Measurements from ENCODE around the gene CACFD1. TPM values are rescaled to one million over a fixed set of nuclear protein-coding genes. Genes with fewer than 3 reads are reported as not detected.

CACFD1 gene
- total RNA-seq, 1 experiment from 2014 or later, result 6.9 TPM

- CTCF ChIA-PET, result no interaction called here
- Histone ChIP-seq H3K79me2 (ENCODE audit: insufficient read depth, low read length) (no peaks in the 10 kb centered on the region), H3K9me2 (ENCODE audit: insufficient read depth) (no peaks in the 10 kb centered on the region), H2AFZ (ENCODE audit: low read depth, low read length, poor library complexity, severe bottlenecking) (no peak overlapping the region), H3K9ac (ENCODE audit: low read length) (no peak overlapping the region), H4K20me1 (ENCODE audit: insufficient read depth) (no peaks in the 10 kb centered on the region), H3K27me3 (ENCODE audit: insufficient read depth, low read length) (no peaks in the 10 kb centered on the region), H3K9me3 (ENCODE audit: control insufficient read depth in 1 of 2, insufficient read depth in 1 of 2, low read depth in 1 of 2, low read length in 2 of 2) (no peaks in the 10 kb centered on the region), H3K4me3 (replicated peaks in 1 of 2; ENCODE audit: low read depth in 1 of 2, low read length in 2 of 2) (no peak overlapping the region), H3K4me1 (ENCODE audit: control insufficient read depth in 1 of 2, insufficient read depth in 2 of 2, low read length in 2 of 2) (peaks cover 3 to 16% of the 10 kb centered on the region in 2 experiments; a peak in 3 of 4 replicates), H3K4me2 (ENCODE audit: low read length) (no peak overlapping the region), H3K36me3 (ENCODE audit: control insufficient read depth in 1 of 2, insufficient read depth in 2 of 2, low read length in 2 of 2) (no peaks in the 10 kb centered on the region), H3K27ac (ENCODE audit: low read depth, low read length) (no peak overlapping the region)
- BruUV-seq (replicated peaks), result no TSS peak
- no peak for TF ChIP-seq EZH2 (IDR thresholded peaks at IDR 0.05)
- no peak for TF ChIP-seq SP1 (IDR thresholded peaks at IDR 0.05; ENCODE audit: low read depth)
- TF ChIP-seq MAX (IDR thresholded peaks at IDR 0.05), result no peak
- no peak for TF ChIP-seq FOSL1 (IDR thresholded peaks at IDR 0.05; ENCODE audit: low read depth)
- no peak for TF ChIP-seq SRF (IDR thresholded peaks at IDR 0.05; ENCODE audit: low read depth)
- no peak for TF ChIP-seq CBX3 (IDR thresholded peaks at IDR 0.05; ENCODE audit: low read depth)
- TF ChIP-seq, protein P1, sequence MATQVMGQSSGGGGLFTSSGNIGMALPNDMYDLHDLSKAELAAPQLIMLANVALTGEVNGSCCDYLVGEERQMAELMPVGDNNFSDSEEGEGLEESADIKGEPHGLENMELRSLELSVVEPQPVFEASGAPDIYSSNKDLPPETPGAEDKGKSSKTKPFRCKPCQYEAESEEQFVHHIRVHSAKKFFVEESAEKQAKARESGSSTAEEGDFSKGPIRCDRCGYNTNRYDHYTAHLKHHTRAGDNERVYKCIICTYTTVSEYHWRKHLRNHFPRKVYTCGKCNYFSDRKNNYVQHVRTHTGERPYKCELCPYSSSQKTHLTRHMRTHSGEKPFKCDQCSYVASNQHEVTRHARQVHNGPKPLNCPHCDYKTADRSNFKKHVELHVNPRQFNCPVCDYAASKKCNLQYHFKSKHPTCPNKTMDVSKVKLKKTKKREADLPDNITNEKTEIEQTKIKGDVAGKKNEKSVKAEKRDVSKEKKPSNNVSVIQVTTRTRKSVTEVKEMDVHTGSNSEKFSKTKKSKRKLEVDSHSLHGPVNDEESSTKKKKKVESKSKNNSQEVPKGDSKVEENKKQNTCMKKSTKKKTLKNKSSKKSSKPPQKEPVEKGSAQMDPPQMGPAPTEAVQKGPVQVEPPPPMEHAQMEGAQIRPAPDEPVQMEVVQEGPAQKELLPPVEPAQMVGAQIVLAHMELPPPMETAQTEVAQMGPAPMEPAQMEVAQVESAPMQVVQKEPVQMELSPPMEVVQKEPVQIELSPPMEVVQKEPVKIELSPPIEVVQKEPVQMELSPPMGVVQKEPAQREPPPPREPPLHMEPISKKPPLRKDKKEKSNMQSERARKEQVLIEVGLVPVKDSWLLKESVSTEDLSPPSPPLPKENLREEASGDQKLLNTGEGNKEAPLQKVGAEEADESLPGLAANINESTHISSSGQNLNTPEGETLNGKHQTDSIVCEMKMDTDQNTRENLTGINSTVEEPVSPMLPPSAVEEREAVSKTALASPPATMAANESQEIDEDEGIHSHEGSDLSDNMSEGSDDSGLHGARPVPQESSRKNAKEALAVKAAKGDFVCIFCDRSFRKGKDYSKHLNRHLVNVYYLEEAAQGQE (IDR thresholded peaks at IDR 0.05; ENCODE audit: low read depth), result no peak
- TF ChIP-seq POLR2AphosphoS5 (IDR thresholded peaks at IDR 0.05; ENCODE audit: low read depth, low read length), result no peak
- TF ChIP-seq YY1 (IDR thresholded peaks at IDR 0.05; ENCODE audit: extremely low read depth, insufficient replicate concordance, low read depth, low read length), result no peak
- TF ChIP-seq SIN3A (IDR thresholded peaks at IDR 0.05; ENCODE audit: low read depth), result no peak
- POLR2A ChIA-PET, result no interaction called here
- intact Hi-C loops (cut with micrococcal nuclease), result no loop called here
- ATAC-seq, result no peak
- no peak for DNase-seq (ENCODE audit: low read depth, low spot score)
- RAD21 ChIA-PET (ENCODE audit: low non-redundant PET in 1 of 2, low total read pairs in 2 of 2, uncharacterized antibody in 2 of 2, unreplicated experiment in 2 of 2), result no interaction called here
These were observed 35.6 kb upstream of the CACFD1 start for GRCh38 chr9:133424187-133424586.
